Activated naive CD4-positive, alpha-beta T cell treated with anti-CD3 and anti-CD28 coated beads, Interleukin-2, amount 10 ng/mL, durations not matched to agents 7 days and 5 days (primary cell): ENCODE data around the gene PPIAL4G.
"Not testable (repeated sequence)": the region's sequence is repeated elsewhere in the genome, so short reads cannot be mapped to it uniquely, and the experiment has no call there.

Experiments used
- CTCF ChIA-PET: fragments of 350-600 bp; sonication (Branson Sonifier 250); formaldehyde crosslinking; loops from one replicate; lab custom pipeline; 2021; ENCODE audit warnings: antibody characterized with exemption; lab: Charles Lee
- DNase-seq: peaks from one replicate; pipeline ENCODE4 v3.0.0-alpha.2; 2020
- H3K27ac Mint-ChIP-seq: one replicate; pipeline ENCODE4 v1.8.0; 2021; ENCODE audit warnings: mild to moderate bottlenecking, moderate library complexity, mixed read lengths
- H3K27me3 Mint-ChIP-seq: one replicate; pipeline ENCODE4 v1.8.0; 2021; ENCODE audit warnings: mild to moderate bottlenecking, mixed read lengths
- H3K36me3 Mint-ChIP-seq: one replicate; pipeline ENCODE4 v1.8.0; 2021; ENCODE audit warnings: mixed read lengths
- H3K4me1 Mint-ChIP-seq: one replicate; pipeline ENCODE4 v1.8.0; 2021; ENCODE audit warnings: mixed read lengths
- H3K4me3 Mint-ChIP-seq: one replicate; pipeline ENCODE4 v1.8.0; 2021; ENCODE audit warnings: mild to moderate bottlenecking, moderate library complexity, mixed read lengths
- H3K9me3 Mint-ChIP-seq: one replicate; pipeline ENCODE4 v1.8.0; 2021; ENCODE audit warnings: mixed read lengths

Gene PPIAL4G

DNA sequence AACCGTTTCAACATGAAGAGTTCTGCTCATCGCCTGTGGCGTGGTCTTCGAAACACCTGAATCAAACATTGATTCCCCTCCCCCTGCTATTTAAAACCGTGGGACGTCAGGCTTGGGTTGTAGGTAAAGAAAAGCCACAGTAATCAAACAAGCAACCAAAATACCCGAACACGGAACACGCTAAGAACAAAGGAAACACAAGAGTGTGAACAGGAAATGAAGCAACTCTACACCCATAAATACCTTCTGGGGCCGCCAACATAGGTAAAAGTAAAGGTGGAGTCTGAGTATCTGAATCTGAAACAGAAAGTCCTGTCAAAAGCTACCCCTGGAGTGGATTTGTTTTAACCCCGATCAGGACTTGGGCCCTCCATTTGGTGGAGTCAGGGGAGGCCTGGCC lies 24.7 kb downstream of the PPIAL4G start:
- DNase-seq = peak; percentile 69
- not testable (repeated sequence) for H3K4me1 Mint-ChIP-seq, H3K9me3 Mint-ChIP-seq, H3K36me3 Mint-ChIP-seq, H3K27me3 Mint-ChIP-seq
- Mint-ChIP-seq H3K4me3 (peak overlapping the region; percentile 87), H3K27ac (peak overlapping the region; percentile 96)
- CTCF ChIA-PET = interaction anchor here (0.8 kb wide), 1 partner anchor 86 kb away, joined by 3 read pairs; no protein-coding TSS in a partner anchor

- H3K9me3 Mint-ChIP-seq, H3K4me1 Mint-ChIP-seq, H3K36me3 Mint-ChIP-seq, H3K4me3 Mint-ChIP-seq, H3K27me3 Mint-ChIP-seq, H3K27ac Mint-ChIP-seq, DNase-seq, CTCF ChIA-PET: not testable (repeated sequence)
Measured at GRCh38 chr1:148452845-148453244, 30.3 kb downstream of the PPIAL4G start.

DNA sequence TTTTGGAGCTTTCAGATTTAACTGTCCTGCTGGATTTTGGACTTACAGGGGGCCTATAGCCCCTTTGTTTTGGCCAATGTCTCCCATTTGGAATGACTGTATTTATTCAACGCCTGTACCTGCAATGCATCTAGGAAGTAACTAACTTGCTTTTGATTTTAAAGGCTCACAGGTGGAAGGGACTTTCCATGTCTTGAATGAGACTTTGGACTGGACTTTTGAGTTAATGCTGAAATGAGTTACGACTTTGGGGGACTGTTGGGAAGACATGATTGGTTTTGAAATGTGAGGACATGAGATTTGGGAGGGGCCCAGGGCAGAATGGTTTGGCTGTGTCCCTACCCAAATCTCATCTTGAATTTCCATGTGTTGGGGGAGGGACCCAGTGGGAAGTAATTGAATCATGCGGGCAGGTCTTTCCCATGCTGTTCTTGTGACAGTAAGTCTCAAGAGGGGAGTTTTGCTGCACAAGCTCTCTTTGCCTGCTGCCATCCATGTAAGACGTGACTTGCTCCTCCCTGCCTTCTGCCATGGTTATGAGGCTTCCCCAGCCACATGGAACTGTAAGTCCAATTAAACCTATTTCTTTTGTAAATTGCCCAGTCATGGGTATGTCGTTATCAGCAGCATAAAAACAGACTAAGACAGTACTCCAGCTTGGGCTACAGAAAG lies 43.3 kb downstream of the PPIAL4G start:
- DNase-seq, H3K9me3 Mint-ChIP-seq, H3K27ac Mint-ChIP-seq, H3K4me3 Mint-ChIP-seq, CTCF ChIA-PET, H3K27me3 Mint-ChIP-seq: not testable (repeated sequence)
- peaks cover 44% of the 10 kb centered on the region for H3K36me3 Mint-ChIP-seq
- peaks cover 11% of the 10 kb centered on the region for H3K4me1 Mint-ChIP-seq

DNA sequence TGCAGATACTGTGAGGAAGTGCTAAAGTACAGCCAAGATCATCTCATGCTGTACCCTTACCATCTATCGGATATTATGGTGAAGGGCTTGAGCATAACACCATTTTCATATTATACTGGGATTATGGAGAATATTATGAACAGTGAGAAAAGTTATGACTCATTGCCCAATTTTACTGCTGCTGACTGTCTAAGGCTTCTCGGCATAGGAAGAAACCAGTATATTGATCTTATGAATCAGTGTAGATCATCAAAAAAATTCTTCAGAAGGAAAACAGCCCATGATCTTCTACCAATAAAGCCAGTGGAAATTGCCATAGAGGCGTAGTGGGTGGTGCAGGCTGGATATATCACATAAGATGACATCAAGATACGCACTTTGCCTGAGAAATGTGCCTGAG lies 47.7 kb downstream of the PPIAL4G start:
- CTCF ChIA-PET = no interaction called here
- no peak for DNase-seq
- peaks cover 20% of the 10 kb centered on the region for H3K4me1 Mint-ChIP-seq
- no peaks in the 10 kb centered on the region for H3K27me3 Mint-ChIP-seq
- H3K9me3 Mint-ChIP-seq = no peaks in the 10 kb centered on the region
- no peak overlapping the region for H3K4me3 Mint-ChIP-seq
- H3K36me3 Mint-ChIP-seq = peaks cover 70% of the 10 kb centered on the region
- H3K27ac Mint-ChIP-seq = no peak overlapping the region

DNA sequence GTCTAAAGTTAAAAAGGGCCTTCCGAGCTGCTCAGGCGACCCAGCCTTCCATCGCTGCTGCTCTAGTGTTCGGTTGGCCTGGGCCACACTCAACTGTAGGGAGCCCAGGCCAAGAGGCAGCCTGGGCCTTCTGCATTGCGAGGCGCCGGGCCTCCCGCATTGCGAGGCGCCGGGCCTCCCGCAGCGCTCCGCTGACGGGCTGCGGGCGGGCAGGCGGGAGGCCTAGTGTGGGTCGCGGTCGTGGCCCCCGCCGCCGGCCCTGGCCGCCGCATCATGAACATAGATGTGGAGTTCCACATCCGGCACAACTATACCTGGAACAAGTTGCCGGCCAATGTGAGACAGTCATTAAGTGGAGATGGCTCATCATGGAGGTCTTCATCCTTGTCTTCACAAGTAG lies 48.3 kb downstream of the PPIAL4G start:
- H3K4me1 Mint-ChIP-seq = peaks cover 20% of the 10 kb centered on the region

GRCh38 chr1:148432916-148433317 lies 50.2 kb downstream of the PPIAL4G start:
- H3K36me3 Mint-ChIP-seq = peaks cover 76% of the 10 kb centered on the region
- H3K4me1 Mint-ChIP-seq = peaks cover 13% of the 10 kb centered on the region
- H3K9me3 Mint-ChIP-seq, H3K27ac Mint-ChIP-seq, CTCF ChIA-PET, H3K4me3 Mint-ChIP-seq, DNase-seq, H3K27me3 Mint-ChIP-seq: not testable (repeated sequence)

More for the DNA sequence above, 48.3 kb downstream of the PPIAL4G start:
- CTCF ChIA-PET = no interaction called here
- H3K36me3 Mint-ChIP-seq = peaks cover 74% of the 10 kb centered on the region
- H3K9me3 Mint-ChIP-seq = no peaks in the 10 kb centered on the region
- H3K4me3 Mint-ChIP-seq = no peak overlapping the region
- DNase-seq = no peak
- no peak overlapping the region for H3K27ac Mint-ChIP-seq
- H3K27me3 Mint-ChIP-seq = no peaks in the 10 kb centered on the region
